ENCODE measurements around the gene KREMEN1. TPM values are rescaled to one million over a fixed set of nuclear protein-coding genes. Genes with fewer than 3 reads are reported as not detected.

KREMEN1 gene
- total RNA-seq, 1 experiment from 2014 or later = 2.7 TPM

GRCh38 chr22:29144786-29145160, 71.9 kb downstream of the KREMEN1 start:
- Histone ChIP-seq H3K79me2 (ENCODE audit: low read length) (no peaks in the 10 kb centered on the region), H3K9me2 (replicated peaks; ENCODE audit: low read length) (no peaks in the 10 kb centered on the region), H3K9me3 (ENCODE audit: low read length) (no peaks in the 10 kb centered on the region), H3K9ac (ENCODE audit: low read length) (no peak overlapping the region), H3F3A (ENCODE audit: low read length, unreplicated experiment) (no peaks in the 10 kb centered on the region), H4K20me1 (ENCODE audit: low read length) (no peaks in the 10 kb centered on the region), H3K4me1 (ENCODE audit: insufficient read depth, low read length) (no peaks in the 10 kb centered on the region), H3K27ac (ENCODE audit: low read length) (no peak overlapping the region), H3K4me3 (ENCODE audit: low read length) (no peak overlapping the region), H3K27me3 (ENCODE audit: low read length) (no peaks in the 10 kb centered on the region), H3K4me2 (ENCODE audit: low read length) (no peak overlapping the region), H2AFZ (ENCODE audit: low read length) (no peak overlapping the region), H3K36me3 (ENCODE audit: low read depth, low read length) (no peaks in the 10 kb centered on the region)
- ATAC-seq (no peak), DNase-seq (no peak)
- intact Hi-C loops (cut with micrococcal nuclease) = no loop called here
- CTCF ChIA-PET = no interaction called here
- TF ChIP-seq EZH2phosphoT487 (IDR thresholded peaks at IDR 0.05; ENCODE audit: borderline replicate concordance, low read length) (no peak), EZH2 (IDR thresholded peaks at IDR 0.05; ENCODE audit: low read length, unreplicated experiment) (no peak), CTCF (conservative IDR thresholded peaks at IDR 0.05; ENCODE audit: low read depth, low read length) (no peak)
- BruUV-seq (replicated peaks) = no TSS peak
- POLR2A ChIA-PET (ENCODE audit: unreplicated experiment) = no interaction called here

- ChIA-PET POLR2A (ENCODE audit: unreplicated experiment) (no interaction called here), CTCF (no interaction called here)
- no peak overlapping the region for H3K4me3 ChIP-seq (ENCODE audit: low read length)
- H3K9me3 ChIP-seq (ENCODE audit: low read length) = no peaks in the 10 kb centered on the region
- intact Hi-C loops (cut with micrococcal nuclease) = no loop called here
- no peaks in the 10 kb centered on the region for H3K9me2 ChIP-seq (replicated peaks; ENCODE audit: low read length)
- DNase-seq (no peak), ATAC-seq (no peak)
- H3K9ac ChIP-seq (ENCODE audit: low read length) = no peak overlapping the region
- H3F3A ChIP-seq (ENCODE audit: low read length, unreplicated experiment) = no peaks in the 10 kb centered on the region
- H3K4me2 ChIP-seq (ENCODE audit: low read length) = no peak overlapping the region
- BruUV-seq (replicated peaks) = no TSS peak
- H3K27me3 ChIP-seq (ENCODE audit: low read length) = no peaks in the 10 kb centered on the region
- no peaks in the 10 kb centered on the region for H3K4me1 ChIP-seq (ENCODE audit: insufficient read depth, low read length)
- no peak overlapping the region for H2AFZ ChIP-seq (ENCODE audit: low read length)
- H3K36me3 ChIP-seq (ENCODE audit: low read depth, low read length) = no peaks in the 10 kb centered on the region
- H3K79me2 ChIP-seq (ENCODE audit: low read length) = no peaks in the 10 kb centered on the region
- H3K27ac ChIP-seq (ENCODE audit: low read length) = no peak overlapping the region
- TF ChIP-seq EZH2 (IDR thresholded peaks at IDR 0.05; ENCODE audit: low read length, unreplicated experiment) (no peak), CTCF (conservative IDR thresholded peaks at IDR 0.05; ENCODE audit: low read depth, low read length) (no peak), EZH2phosphoT487 (IDR thresholded peaks at IDR 0.05; ENCODE audit: borderline replicate concordance, low read length) (no peak)
- no peaks in the 10 kb centered on the region for H4K20me1 ChIP-seq (ENCODE audit: low read length)
Measured at GRCh38 chr22:29145321-29146072, 72.7 kb downstream of the KREMEN1 start.

- DNase-seq (no peak), ATAC-seq (no peak)
- no peak overlapping the region for H3K9ac ChIP-seq (ENCODE audit: low read length)
- H2AFZ ChIP-seq (ENCODE audit: low read length) = no peak overlapping the region
- H3K4me2 ChIP-seq (ENCODE audit: low read length) = no peak overlapping the region
- no peaks in the 10 kb centered on the region for H3K9me3 ChIP-seq (ENCODE audit: low read length)
- no peaks in the 10 kb centered on the region for H3K27me3 ChIP-seq (ENCODE audit: low read length)
- no TSS peak for BruUV-seq (replicated peaks)
- intact Hi-C loops (cut with micrococcal nuclease) = no loop called here
- H3K36me3 ChIP-seq (ENCODE audit: low read depth, low read length) = no peaks in the 10 kb centered on the region
- no peak overlapping the region for H3K27ac ChIP-seq (ENCODE audit: low read length)
- no peaks in the 10 kb centered on the region for H3K9me2 ChIP-seq (replicated peaks; ENCODE audit: low read length)
- no peaks in the 10 kb centered on the region for H4K20me1 ChIP-seq (ENCODE audit: low read length)
- no peaks in the 10 kb centered on the region for H3F3A ChIP-seq (ENCODE audit: low read length, unreplicated experiment)
- POLR2A ChIA-PET (ENCODE audit: unreplicated experiment) = no interaction called here
- H3K4me3 ChIP-seq (ENCODE audit: low read length) = no peak overlapping the region
- CTCF ChIA-PET = no interaction called here
- TF ChIP-seq EZH2phosphoT487 (IDR thresholded peaks at IDR 0.05; ENCODE audit: borderline replicate concordance, low read length) (no peak), CTCF (conservative IDR thresholded peaks at IDR 0.05; ENCODE audit: low read depth, low read length) (no peak), EZH2 (IDR thresholded peaks at IDR 0.05; ENCODE audit: low read length, unreplicated experiment) (no peak)
- H3K4me1 ChIP-seq (ENCODE audit: insufficient read depth, low read length) = no peaks in the 10 kb centered on the region
- no peaks in the 10 kb centered on the region for H3K79me2 ChIP-seq (ENCODE audit: low read length)
Measured at GRCh38 chr22:29146091-29146560, 73.3 kb downstream of the KREMEN1 start.

Measured in PC-3 (cell line).